KG1 (cell line): ENCODE data around the gene RNF126.
A peak's percentile ranks its signal among the peaks of the same experiment; 100 is the strongest.
"Not testable (repeated sequence)": the region's sequence is repeated elsewhere in the genome, so short reads cannot be mapped to it uniquely, and the experiment has no call there.

Experiments
- DNase-seq: peaks from one replicate; lab custom pipeline; 2025; lab: John Stamatoyannopoulos, UW

Gene RNF126

DNA sequence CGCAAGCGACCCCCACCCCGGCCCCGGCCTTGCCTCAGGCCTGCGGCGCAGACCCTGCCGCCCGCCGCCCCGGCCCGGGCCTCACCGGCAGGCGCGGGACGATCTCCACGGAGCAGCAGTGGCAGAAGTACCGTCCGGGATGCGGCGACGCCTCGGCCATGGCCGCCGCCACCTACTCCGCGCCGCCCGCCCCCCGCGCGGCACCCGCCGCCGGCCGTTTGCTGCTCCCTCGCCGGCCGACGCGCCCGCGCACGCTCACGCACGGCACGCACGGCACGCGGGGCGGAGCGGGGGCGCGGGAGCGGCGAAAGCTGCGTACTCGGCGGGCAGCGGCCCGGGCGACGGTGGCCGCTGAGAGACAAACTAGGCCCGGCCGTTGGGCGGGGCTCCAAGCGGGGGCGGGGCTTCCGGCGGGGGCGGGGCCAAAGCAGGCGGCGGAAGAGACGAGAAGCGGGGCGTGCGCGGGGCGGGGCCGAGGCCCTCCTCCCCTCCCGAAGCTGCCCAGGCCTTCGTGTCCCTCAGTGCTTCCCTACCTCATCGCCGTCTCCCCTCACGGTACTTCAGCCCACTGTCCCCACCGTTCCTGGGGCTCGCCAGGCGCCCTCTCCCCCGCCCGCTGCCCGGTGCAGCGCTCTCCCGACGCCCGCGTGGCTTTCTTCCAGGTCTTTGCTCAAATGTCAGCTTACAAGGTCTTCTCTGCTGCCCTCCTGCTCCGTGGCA is at the start of gene RNF126:
Gene RNF126 (minus strand): TSS at position 253 of the 720 bp plus-strand sequence. CDS start 93 bp downstream, at position 160.
- peak; percentile 72 for DNase-seq

DNA sequence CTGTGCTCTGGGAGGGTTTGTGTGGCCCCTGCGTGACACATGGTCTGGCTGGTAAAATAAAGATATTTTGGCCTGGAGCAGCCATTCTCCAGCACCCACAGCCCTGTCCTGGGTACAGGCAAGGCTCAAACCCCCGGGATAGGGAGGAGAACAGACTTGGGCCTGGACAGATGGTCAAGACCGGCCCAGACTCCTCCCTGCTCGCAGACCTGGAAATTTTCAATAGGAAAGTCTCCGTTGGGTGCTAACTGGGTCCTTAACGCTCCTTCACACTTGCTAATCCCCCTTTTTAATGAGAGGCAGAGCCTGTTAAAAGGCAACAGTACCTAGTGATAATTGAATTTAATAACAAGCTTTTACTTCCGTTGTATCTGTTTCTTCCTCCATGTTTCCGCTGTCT is 48.2 kb upstream of the RNF126 start:
- no peak for DNase-seq

DNA sequence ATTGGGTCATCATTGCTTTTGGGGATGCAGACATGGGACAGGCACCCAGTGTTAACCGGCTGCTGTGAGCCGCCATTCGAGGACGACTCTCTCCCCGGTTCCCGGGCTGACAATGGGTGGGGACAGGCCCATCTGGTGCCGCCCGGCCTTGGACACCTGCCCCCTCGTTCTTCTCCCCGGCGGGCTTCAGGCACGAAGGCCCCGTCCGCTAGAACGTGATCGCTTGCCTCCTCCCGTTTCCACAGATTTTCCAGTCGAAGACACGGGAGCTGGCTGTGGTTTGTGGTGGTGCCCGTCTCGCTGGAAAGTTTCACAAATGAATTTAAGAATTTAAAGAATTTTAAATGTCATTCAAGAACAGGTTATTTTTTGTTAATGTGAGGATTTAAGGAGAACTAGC is 47.8 kb upstream of the RNF126 start:
- DNase-seq = no peak

DNA sequence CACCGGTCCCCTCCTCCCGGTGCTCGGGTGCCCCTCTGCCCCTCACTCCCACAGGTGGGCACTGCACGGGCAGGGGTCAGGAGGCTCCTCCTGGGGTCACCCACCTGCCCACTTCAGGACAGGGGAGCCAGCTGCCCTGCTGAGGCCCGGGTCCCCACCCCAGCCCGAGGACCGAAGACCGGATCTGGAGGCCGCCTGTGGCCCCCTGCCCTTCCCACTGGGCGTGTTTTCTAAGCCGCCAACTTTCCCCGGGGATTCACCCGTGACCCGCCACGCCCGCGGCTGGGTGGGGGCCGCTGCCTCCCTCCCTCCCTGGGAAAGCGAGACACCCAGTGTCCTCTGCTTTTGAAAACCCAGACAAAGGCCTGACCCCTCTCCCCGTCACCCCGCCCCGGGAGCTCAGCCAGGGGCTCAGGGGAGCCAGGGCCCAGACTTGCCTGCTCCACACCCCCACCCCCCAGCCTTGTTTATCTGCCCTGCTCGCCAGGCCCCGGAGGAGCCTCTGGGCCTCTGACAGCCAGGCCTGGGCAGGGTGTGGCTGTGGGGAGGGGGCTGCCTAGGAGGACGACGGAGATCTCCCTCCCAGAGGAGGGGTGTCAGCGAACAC is 47.1 kb upstream of the RNF126 start:
- no peak for DNase-seq

DNA sequence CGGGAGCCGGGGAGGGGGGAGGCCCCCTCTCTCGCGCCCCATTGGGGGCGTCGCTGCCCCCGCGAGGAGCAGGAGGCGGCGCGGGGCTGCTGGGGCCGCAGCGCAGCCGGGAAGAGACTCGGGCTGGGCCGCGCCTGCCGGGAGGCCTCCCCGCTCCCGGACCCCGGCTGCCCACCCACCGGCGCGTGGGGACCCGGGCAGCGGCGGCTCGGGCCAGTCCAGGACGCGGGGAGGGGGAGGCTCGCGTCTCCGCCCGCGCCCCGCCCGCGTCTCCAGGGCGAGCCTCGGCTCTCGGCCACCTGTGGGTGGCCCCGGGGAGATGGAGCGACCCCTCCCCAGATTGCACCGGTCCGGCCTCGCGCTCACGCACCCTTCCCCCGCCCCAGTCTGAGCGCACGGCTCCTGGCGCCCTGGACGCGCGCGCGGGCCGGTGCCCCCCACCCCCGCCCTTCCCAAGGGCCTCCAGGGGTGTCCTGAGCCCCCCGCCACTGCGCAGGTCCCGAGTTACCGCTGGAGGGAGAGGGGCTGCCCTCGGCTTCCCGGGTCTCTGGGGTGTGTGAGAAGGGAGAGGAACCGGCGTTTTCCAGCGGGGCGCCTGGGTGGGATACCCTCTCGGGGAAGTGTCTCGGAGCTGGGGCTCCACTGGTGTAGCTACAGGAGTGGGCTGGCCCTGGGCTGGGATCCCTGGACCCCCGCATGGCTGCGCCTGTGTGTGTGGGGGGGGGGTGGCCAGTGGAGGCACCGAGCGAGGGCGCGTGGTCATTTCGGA is 46.4 kb upstream of the RNF126 start:
- no peak for DNase-seq

DNA sequence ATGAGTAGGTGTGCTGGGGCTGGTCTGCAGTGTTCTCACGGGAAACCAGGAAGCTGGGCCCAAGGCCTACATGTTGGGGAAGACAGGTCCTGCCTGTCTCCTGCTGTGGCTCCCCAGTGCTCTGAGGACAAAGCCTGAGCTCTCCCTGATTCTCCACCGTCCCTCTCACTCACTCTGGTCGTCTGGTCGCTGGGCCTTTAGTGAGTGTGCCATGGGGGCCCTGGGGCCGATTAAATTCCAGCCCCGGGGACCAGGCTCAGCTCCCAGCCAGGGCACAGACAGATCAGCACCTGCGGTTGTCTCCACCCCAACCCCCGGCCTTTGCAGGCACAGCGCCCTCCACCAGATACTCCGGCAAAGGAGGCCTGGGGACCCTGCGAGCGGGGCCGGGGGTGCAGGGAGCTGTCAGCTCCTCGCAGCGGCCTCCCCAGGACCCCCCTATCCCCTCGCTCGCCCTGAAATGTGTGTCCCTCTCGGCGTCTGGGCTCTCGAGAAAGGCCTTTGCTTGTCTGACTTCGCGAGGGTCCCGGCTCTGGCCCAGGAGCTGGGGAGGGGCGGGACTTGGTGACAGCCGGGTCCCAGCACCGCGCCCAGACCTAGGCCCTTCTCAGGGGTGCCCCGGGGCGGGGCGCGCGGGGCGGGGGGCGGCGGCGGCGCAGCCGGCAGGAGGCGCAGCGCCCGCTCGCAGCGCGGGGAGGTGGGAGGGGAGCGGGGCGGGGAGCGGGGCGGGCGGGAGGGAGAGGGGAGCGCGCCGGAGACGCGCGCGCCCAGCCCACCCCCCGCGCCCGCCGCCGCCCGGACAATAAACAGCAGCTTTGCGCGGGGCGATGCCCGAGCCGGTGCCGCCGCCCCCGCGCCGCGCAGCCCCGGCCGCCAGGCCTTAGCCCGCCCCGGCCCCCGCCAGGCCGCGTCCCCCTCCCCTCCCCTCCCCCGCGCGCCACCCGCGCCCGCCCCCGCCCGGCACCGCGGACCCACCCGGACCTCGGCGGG is 45.4 kb upstream of the RNF126 start, which contains the start of gene PALM:
Gene PALM (plus strand): TSS at position 782 of the 990 bp plus-strand sequence. CDS start 212 bp downstream, outside the sequence.
- no peak for DNase-seq

DNA sequence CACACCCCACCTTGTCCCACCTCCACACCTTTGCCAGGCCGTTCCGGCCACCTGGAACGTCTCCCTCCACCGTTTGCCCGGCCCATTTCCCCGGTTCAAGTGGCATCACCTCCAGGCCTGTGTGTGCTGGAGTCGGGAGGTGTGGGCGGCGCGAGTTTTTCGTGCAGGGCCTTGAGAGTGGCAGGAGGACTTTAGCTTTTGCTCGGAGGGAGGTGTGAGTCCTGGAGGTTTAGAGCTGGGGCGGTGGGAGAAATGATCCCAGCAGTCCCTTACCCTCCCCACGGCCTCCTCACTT is 41.4 kb upstream of the RNF126 start:
- DNase-seq = no peak

DNA sequence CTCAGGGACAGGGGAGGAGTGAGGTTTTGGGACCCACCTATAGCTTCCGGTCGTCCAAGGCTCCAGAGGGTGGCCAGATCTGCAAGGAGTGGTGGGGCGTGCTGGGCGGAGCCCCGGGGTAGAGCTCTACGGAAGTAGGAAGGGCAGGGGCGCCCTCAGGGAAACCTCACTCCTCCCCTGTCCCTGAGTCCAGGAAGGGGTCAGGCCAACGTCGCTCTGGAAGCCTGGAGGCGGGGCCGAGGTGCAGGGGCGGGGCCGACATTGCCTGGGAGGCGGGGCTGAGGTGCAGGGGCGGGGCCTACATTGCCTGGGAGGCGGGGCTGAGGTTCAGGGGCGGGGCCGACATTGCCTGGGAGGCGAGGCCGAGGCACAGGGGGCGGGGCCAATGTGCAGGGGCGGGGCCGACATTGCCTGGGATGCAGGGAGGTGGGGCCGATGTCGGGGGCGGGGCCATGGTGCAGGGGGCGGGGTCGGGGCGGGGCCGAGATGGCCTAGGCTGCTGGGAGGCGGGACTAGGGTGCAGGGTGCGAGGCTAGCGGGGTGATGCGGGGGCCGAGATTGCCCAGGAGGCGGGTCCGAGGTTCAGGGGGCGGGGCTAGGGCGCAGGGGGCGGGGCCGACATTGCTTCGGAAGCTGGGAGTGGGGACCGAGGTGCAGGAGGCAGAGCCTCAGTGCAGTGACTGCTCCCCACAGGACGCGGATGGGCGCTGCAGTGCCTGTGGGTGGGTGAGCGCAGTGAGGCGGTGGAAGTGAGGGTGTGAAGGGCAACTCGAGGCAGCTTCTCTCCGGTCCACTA is 40.8 kb upstream of the RNF126 start:
- peak; percentile 19 for DNase-seq

DNA sequence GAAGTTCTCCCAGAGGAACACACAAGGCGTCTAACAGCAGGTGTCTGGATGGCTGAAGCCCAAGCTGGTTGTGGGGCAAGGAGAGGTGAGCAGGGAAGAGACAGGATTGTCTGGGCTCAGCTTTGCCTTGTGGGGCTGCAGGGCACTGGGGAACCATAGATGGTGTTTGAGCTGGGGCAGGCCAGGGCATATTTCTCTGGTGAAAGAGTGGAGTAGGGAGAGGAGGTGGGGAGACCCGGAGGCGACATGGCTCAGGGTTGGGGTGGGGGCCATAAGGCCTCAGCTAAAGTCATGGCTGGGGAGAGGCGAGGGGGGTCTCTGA is 40.3 kb upstream of the RNF126 start:
- DNase-seq = no peak

DNA sequence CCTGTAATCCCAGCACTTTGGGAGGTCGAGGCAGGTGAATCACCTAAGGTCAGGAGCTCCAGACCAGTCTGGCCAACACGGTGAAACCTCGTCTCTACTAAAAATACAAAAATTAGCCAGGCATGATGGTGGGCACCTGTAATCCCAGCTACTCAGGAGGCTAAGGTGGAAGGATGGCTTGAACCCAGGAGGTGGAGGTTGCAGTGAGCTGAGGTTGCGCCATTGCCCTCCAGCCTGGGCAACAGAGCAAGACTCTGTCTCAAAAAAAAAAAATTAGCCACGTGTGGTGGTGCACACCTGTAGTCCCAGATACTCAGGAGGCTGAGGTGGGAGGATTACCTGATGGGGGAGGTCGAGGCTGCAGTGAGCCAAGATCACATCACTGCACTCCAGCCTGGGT is 39.8 kb upstream of the RNF126 start:
- DNase-seq = not testable (repeated sequence)

DNA sequence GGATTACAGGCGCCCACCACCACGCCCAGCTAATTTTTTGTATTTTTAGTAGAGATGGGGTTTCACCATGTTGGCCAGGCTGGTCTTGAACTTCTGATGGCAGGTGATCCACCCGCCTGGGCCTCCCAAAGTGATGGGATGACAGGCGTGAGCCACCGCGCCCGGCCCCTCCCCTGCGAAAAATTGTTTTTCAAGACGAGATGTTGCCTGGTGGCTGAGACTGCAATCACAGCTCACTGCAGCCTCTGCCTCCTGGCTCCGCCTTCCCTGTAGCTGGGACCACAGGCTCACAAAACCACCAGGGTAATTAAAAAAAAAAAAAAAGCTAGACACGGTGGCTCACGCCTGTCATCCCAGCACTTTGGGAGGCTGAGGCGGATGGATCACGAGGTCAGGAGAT is 36.9 kb upstream of the RNF126 start:
- peak; percentile 25 for DNase-seq

DNA sequence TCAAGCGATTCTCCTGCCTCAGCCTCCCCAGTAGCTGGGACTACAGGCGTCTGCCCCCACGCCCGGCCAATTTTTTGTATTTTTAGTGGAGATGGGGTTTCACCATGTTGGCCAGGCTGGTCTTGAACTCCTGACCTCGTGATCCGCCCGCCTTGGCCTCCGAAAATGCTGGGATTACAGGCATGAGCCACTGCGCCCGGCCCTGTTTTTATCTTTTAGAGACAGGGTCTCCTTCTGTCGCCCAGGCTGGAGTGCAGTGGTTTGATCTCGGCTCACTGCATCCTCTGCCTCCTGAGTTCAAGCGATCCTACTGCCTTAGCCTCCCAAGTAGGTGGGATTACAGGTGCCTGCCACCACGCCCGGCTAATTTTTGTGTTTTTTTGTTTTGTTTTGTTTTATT is 35.5 kb upstream of the RNF126 start:
- not testable (repeated sequence) for DNase-seq

DNA sequence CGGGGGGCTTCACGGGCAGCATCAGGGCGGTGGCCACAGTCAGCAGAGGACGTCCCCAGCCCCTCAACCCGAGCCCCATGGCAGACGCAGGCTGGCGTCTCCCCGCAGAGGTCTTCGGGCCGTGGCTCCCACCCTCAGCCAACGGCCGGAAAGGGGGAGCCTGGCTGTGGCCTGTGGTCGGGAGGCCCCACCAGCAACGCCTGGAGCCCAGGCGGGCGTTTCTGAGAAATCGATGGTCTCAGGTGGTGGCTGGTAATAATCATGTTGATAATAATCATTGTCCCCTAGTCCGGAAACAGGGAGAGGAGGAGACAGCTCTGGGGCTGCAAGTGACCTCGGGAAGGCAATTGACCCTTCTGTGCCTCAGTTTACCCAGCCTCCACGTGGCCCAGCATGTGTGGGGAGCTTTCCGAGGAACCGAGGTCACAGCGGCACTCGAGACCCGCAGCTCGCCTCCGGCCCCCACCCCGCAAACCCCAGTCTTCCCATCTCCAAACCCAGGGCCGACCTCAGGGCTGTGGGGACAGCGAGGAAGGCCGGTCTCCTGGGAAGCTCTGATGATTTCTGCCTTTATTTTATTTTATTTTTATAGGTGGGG is 32.4 kb upstream of the RNF126 start, which contains the start of gene PRSS57:
Gene PRSS57 (minus strand): TSS at position 101 of the 598 bp plus-strand sequence. CDS start 22 bp downstream, at position 79.
- peak; percentile 56 for DNase-seq

DNA sequence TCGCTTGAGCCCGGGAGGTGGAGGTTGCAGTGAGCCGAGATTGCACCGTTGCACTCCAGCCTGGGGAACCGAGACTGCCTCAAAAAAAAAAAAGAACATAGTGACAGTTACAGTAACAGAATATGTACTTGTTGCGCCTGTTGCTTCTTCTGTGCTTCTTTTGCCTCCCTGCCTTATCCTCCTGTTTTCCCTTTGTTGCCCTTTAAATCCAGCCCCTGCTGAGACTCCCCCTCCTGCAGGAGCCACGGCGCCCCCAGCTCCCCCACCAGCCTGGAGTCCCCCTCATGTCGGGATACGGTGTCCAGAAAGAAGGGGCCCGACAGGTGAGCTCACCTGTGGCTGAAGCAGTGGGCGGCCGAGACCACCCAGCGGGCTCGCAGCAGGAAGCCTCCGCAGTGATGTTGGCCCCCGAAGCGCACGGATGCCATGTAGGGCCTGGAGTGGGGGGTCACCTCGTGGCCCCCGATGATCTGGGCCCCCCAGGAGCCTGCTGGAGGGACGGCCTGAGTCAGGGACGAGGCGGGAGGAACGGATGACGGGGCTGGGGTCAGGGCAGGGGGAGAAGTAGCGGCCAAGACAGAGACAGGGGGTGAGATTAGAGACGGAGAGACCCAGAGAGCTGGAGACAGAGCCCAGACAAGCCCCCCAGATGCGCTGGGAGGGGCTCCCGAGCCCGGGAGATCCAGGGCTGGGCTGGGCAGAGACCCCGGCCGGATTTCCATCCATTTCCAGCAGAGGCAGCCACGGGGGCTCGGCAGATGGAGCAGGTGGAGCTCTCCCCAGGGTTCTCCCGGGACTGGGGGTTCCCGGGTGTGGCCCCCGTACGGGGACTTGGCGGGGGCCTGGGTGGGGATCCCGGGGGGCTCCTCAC is 31.7 kb upstream of the RNF126 start:
- DNase-seq = no peak

DNA sequence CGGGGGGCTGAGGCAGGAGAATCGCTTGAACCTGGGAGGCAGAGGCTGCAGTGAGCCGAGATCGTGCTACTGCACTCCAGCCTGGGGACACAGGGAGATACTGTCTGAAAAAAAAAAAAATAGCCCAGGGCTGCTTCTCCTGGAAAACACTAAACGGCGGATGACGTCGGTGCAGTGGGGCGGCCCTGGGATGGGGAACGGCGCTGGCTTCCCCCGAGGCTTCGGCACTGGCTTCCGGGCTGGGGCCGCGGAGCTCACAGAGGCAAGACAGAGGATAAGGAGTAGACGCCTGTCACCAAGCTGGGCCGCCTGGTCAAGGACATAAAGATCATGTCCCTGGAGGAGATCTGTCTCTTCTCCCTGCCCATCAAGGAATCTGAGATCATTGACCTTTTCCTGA is 27.2 kb upstream of the RNF126 start:
- no peak for DNase-seq

DNA sequence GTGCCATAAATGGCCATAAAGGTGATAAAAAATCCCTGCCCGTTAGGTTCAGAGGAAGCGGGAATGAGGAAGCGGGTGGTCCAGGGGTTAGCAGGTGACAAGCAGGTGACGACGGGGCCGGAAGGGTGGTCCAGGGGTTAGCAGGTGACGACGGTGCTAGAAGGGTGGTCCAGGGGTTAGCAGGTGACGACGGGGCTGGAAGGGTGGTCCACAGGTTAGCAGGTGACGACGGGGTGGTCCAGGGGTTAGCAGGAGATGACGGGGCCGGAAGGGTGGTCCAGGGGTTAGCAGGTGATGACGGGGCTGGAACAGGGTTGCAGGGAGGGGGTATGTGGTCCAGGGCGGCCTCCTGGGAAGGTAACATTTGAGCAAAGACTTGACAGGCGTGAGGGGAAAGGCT is 26.0 kb upstream of the RNF126 start:
- DNase-seq = no peak

DNA sequence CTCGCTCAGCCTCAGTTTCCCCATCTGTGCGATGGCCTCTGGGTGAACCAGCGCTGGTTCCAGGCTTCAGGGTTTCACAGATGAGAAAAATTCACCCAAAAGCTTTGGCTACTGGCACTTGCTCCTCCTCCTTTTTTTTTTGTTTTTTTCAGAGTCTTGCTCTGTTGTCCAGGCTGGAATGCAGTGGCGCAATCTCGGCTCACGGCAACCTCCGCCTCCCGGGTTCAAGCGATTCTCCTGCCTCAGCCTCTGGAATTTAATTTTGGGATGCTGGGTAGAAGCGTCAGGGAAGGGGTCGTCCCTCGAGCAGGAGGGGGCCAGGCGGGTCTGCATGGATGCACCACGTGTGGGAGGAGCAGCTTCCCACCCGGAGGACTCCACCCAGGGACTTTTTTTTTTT is 25.2 kb upstream of the RNF126 start:
- DNase-seq = no peak

DNA sequence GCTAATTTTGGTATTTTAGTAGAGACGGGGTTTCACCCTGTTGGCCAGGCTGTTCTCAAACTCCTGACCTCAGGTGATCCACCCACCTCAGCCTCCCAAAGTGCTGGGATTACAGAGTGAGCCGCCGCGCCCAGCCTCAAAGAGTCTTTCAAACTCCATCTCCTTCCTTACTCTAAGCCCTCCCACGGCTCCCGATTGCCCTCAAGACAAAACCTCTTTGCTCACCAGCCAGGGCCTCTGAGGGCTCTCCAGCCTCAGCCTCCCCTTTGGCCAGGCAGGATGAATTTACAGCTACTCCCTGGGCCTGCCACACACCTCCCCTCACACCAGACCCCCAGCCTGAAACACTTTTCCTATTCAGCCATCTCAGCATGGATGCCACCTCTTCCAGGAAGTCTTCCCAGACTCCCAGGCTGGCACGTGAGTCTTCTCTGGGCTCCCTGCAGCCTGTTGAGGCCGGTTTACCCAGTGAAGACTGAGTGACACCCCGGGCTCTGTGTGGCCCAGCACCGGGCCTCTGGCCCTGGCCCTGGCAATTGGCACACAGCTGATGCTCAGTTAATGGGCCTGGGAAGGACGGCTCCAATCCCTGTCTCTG is 24.7 kb upstream of the RNF126 start:
- DNase-seq = no peak

DNA sequence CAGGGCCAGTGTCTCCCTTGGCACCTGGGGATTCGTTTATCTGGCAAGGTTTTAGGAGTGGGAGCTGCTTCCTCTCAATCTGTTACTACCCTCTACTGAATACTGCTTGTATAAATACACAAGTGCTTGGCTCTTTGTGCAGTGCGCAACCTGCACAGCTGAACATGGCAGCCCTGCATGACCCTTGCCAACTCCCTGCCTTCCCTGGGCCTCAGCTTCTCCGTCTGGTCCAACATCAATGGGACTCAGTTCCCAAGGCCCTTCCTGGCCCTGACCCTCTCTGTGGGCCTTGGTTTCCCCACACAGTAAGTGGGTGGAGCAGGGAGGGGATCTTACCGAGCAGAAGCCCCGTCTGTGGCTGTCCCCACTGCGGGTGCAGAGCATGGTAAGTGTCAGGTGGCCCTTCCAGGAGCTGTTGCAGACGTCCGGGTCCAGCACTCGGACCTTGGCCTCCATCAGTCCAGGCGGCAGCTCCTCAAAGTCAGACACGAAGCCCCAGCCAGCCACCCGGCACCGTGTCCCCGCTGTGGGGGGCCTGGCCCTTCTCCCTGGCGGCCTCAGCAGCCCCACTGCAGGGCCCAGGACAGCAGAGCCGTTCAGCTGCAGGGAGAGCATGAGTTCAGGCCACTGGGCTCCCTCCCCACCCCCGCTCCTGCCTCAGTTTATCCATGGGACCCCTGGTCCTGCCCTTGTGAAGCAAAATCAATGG is 23.7 kb upstream of the RNF126 start:
- no peak for DNase-seq
